Measurements from ENCODE around the gene CASK. TPM values are rescaled to one million over a fixed set of nuclear protein-coding genes. Genes with fewer than 3 reads are reported as not detected.

Gene CASK
- total RNA-seq, 2 donors from 2014 or later = 44.3 to 46.1 TPM

DNA sequence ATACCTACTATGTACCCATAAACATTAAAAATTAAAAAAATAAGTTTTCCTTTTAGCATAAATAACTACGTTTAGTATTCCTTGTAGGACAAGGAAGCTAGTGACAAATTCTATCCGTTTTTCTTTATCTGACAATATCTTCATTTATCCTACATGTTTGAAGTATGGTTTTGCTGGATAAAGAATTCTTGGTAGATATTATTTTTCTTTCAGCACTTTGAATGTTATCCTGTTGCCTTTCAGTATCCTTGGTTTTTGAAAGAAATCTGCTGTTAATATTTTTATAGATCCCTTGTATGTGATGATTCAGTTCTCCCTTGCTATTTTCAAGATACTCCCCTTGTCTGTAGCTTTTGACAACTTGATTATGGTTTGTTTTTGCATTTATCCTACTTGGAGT is 76.6 kb downstream of the CASK start:
- Histone ChIP-seq H3K4me3 (no peak overlapping the region), H3K27ac (no peak overlapping the region), H3K9me3 (peaks cover 7% of the 10 kb centered on the region), H3K4me1 (ENCODE audit: control insufficient read depth in 1 of 2, low read depth in 2 of 2) (no peaks in the 10 kb centered on the region), H3K27me3 (replicated peaks; ENCODE audit: insufficient read depth) (no peaks in the 10 kb centered on the region), H3K36me3 (no peaks in the 10 kb centered on the region)
- TF ChIP-seq, protein P1, sequence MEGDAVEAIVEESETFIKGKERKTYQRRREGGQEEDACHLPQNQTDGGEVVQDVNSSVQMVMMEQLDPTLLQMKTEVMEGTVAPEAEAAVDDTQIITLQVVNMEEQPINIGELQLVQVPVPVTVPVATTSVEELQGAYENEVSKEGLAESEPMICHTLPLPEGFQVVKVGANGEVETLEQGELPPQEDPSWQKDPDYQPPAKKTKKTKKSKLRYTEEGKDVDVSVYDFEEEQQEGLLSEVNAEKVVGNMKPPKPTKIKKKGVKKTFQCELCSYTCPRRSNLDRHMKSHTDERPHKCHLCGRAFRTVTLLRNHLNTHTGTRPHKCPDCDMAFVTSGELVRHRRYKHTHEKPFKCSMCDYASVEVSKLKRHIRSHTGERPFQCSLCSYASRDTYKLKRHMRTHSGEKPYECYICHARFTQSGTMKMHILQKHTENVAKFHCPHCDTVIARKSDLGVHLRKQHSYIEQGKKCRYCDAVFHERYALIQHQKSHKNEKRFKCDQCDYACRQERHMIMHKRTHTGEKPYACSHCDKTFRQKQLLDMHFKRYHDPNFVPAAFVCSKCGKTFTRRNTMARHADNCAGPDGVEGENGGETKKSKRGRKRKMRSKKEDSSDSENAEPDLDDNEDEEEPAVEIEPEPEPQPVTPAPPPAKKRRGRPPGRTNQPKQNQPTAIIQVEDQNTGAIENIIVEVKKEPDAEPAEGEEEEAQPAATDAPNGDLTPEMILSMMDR (IDR thresholded peaks at IDR 0.05) = no peak
- ATAC-seq (ENCODE audit: insufficient number of reproducible peaks, low FRiP score, low read depth) (no peak), DNase-seq (ENCODE audit: low spot score) (no peak)

DNA sequence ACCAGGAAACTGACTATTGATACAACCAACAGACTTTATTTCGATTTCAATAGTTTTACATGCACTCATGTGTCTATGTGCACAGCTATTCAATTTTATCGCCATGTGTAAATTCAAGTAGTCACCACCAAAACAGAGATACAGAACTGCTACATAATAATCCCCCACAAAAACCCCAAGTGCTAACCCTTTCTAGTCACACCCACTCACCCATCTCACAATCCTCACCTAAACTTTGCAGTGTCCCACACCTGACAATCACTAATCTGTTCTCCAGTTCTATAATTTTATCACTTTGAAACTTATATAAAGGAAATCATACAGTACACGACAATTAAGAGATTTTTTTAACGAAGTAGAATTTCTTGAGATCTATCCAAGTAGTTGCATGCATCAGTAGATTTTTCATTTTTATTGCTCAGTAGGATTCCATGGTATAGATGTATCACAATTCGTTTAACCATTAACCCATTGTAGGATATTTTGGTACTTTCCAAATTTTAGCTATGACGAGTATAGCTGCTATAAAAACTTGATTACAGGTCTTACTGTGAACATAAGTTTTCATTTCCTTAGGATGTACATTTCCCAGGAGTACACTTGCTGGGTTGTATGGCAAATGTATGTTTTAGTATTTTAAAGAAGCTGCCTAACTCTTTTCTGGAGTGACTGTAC is 85.9 kb downstream of the CASK start:
- DNase-seq (ENCODE audit: low spot score) = no peak

DNA sequence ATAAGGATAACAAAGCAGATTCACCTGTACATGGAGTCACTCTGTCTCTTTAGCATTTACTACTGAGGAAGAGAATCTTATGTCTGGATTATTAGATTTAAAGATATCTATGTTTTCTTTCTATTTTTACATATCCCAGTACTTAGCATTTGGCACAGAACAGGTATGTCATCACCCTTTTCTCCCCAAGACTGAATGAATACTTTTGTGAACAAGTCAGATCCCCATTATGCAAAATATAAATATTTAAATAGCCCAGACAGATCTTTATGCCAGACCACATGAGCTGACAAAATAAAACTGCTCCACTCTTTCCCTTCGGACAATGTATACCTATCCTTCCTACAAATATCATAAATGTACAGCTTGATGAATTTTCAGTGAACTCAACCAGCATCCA is 94.5 kb downstream of the CASK start:
- Histone ChIP-seq H3K36me3 (no peaks in the 10 kb centered on the region), H3K4me1 (ENCODE audit: control insufficient read depth in 1 of 2, low read depth in 2 of 2) (peaks cover 0 to 7% of the 10 kb centered on the region in 2 donors), H3K9me3 (no peaks in the 10 kb centered on the region), H3K4me3 (no peak overlapping the region), H3K27me3 (replicated peaks; ENCODE audit: insufficient read depth) (no peaks in the 10 kb centered on the region), H3K27ac (peak overlapping the region in 1 of 2 donors; percentile 35)
- no peak for ATAC-seq (ENCODE audit: insufficient number of reproducible peaks, low FRiP score, low read depth)
- TF ChIP-seq, protein P1 (IDR thresholded peaks at IDR 0.05) = no peak
- DNase-seq (ENCODE audit: low spot score) = no peak

More for the DNA sequence above, 85.9 kb downstream of the CASK start:
- H3K4me1 ChIP-seq (ENCODE audit: control insufficient read depth in 1 of 2, low read depth in 2 of 2) = no peaks in the 10 kb centered on the region
- H3K4me3 ChIP-seq = no peak overlapping the region
- TF ChIP-seq, protein P1 (IDR thresholded peaks at IDR 0.05) = no peak
- H3K9me3 ChIP-seq = no peaks in the 10 kb centered on the region
- no peak for ATAC-seq (ENCODE audit: insufficient number of reproducible peaks, low FRiP score, low read depth)
- no peak overlapping the region for H3K27ac ChIP-seq
- no peaks in the 10 kb centered on the region for H3K36me3 ChIP-seq
- no peaks in the 10 kb centered on the region for H3K27me3 ChIP-seq (replicated peaks; ENCODE audit: insufficient read depth)

DNA sequence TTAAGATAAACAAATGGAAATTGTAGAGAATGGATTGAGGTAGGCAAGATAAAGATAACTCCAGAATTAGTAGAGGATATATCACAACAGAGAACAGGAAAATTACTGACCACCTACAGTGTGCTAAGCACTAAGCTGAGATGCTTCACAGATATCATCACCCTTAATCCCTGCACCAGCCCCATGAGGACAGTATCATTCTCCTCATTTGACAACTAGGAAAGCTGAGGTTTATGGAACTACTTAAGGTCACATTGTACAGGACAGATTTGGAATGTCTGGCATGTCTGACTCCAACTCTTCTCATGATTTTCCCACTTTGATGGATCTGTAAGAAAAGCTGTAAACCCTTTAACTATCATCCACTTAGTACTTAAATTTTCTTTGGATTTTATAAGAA is 95.5 kb downstream of the CASK start:
- Histone ChIP-seq H3K36me3 (no peaks in the 10 kb centered on the region), H3K9me3 (no peaks in the 10 kb centered on the region), H3K4me1 (ENCODE audit: control insufficient read depth in 1 of 2, low read depth in 2 of 2) (peaks cover 0 to 10% of the 10 kb centered on the region in 2 donors), H3K27ac (no peak overlapping the region), H3K27me3 (replicated peaks; ENCODE audit: insufficient read depth) (no peaks in the 10 kb centered on the region), H3K4me3 (no peak overlapping the region)
- DNase-seq (ENCODE audit: low spot score) = no peak
- no peak for ATAC-seq (ENCODE audit: insufficient number of reproducible peaks, low FRiP score, low read depth)
- TF ChIP-seq, protein P1 (IDR thresholded peaks at IDR 0.05) = no peak

DNA sequence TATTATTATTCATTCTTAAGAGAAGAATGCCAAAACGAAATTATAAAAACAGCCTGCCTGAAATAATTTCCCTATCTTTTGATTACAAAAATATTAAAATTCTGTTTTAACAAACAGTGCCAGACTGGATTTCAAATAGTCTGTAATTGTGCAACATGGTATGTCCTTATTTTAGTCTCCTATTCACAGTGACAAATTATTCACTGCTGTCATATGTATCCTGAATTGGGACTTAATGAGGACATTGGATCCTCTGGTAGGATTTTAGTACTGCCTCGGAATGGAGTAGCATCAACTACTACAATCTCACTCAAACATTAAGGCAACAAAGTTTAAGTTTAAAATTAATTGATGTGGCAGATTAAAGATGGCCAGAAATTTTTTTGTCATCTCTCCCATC is 97.6 kb downstream of the CASK start:
- peaks cover 0 to 13% of the 10 kb centered on the region in 2 donors for H3K4me1 ChIP-seq (ENCODE audit: control insufficient read depth in 1 of 2, low read depth in 2 of 2)
- no peaks in the 10 kb centered on the region for H3K9me3 ChIP-seq
- H3K27ac ChIP-seq = no peak overlapping the region
- no peaks in the 10 kb centered on the region for H3K27me3 ChIP-seq (replicated peaks; ENCODE audit: insufficient read depth)
- no peak overlapping the region for H3K4me3 ChIP-seq
- DNase-seq (ENCODE audit: low spot score) = no peak
- no peaks in the 10 kb centered on the region for H3K36me3 ChIP-seq
- TF ChIP-seq, protein P1 (IDR thresholded peaks at IDR 0.05) = no peak
- no peak for ATAC-seq (ENCODE audit: insufficient number of reproducible peaks, low FRiP score, low read depth)

Measured in thoracic aorta (tissue), 2 donors.